Cardiac muscle cell (in vitro differentiated cells and primary cell): Measurements from ENCODE around the gene MTFR1L. TPM values are rescaled to one million over a fixed set of nuclear protein-coding genes. Genes with fewer than 3 reads are reported as not detected.

Experiments
- DNase-seq, 2 donors: peaks; one replicate each; pipeline versions ENCODE4 v3.0.0 to v3.0.0-alpha.2; 2010 to 2017; ENCODE audit warnings: low read depth in 1 of 2, low spot score in 1 of 2
- H3K27ac ChIP-seq: fragments of 200-600 bp; sonication (generic); 2 replicates; pipeline ENCODE4 v1.5.1; 2016
- H3K27me3 ChIP-seq: fragments of 200-600 bp; sonication (generic); 2 replicates; pipeline ENCODE4 v1.6.0; 2016; ENCODE audit warnings: control low read depth
- H3K36me3 ChIP-seq: fragments of 200-600 bp; sonication (generic); 2 replicates; pipeline ENCODE4 v1.5.1; 2016; ENCODE audit warnings: control low read depth
- H3K4me1 ChIP-seq: fragments of 200-600 bp; sonication (generic); 2 replicates; pipeline ENCODE4 v1.8.1; 2017; ENCODE audit warnings: low read depth, mild to moderate bottlenecking, mixed run types
- H3K4me3 ChIP-seq: fragments of 200-600 bp; sonication (generic); 2 replicates; pipeline ENCODE4 v1.5.1; 2016; ENCODE audit warnings: mild to moderate bottlenecking
- H3K9me3 ChIP-seq: fragments of 200-600 bp; sonication (generic); 2 replicates; pipeline ENCODE4 v1.5.1; 2017; ENCODE audit warnings: low read depth, mild to moderate bottlenecking, control low read depth
- polyA plus RNA-seq: library from polyadenylated mRNA; unstranded; fragments of >200 nt; fragmentation: Nextera tagmentation; extraction: Ambion mirVana; gene quantifications from 2 replicates; pipeline ENCODE4 v1.2.1, GENCODE V29; 2016
- total RNA-seq: library from RNA; depleted of rRNA; stranded (reverse); fragments of >200 nt; gene quantifications from 2 replicates; pipeline ENCODE4 v1.2.3, GENCODE V29; 2016
- TF ChIP-seq, protein P1 (sequence below): IDR thresholded peaks from 2 replicates; pipeline ENCODE4 v1.5.1; 2012; ENCODE audit warnings: low read depth, mild to moderate bottlenecking, low read length

MTFR1L gene
- total and polyA plus RNA-seq, 2 experiments from 2014 or later = 158 to 266 TPM

DNA sequence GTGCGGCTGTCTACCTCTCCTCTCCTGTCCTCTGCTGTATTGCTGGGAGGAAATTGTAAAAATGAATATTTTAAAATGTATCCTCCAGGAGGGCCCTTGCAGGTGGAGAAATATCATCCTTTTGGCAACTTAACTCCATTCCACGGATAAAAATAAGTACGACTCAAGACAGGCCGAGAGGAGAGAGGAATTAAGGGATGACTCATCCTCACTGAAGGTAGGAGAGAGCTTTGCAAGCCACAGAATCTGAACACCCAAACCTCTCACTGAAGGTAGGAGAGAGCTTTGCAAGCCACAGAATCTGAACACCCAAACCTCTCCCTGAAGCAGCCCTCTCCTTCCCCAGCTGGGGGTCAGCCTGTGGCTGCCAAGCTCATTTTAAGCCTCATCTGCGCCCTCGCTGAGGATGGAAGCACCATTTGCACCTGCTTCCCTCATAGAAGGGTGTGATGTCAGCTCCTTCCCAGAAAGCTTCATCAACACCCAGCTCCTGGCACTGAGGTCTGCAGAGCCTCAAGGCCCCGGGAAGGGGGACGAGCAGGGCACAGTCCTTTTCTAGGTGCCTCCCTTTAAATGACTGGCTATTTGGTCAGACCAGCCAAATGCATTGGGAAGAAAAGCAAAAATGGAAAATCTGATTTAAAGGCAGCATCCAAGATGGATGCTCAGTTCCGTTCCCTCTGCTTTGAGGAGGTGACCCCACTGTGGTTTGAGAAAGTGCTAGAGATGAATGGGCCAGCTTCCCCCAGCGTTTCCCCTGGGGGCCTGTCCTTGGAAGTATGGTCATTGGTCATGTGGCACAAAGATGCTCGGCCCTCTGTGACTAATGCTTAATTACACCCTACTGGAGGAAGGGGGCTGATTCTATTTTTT is 32.6 kb upstream of the MTFR1L start:
- no peaks in the 10 kb centered on the region for H3K27me3 ChIP-seq
- peak overlapping the region; percentile 4 for H3K27ac ChIP-seq
- H3K4me3 ChIP-seq = no peak overlapping the region
- TF ChIP-seq, protein P1, sequence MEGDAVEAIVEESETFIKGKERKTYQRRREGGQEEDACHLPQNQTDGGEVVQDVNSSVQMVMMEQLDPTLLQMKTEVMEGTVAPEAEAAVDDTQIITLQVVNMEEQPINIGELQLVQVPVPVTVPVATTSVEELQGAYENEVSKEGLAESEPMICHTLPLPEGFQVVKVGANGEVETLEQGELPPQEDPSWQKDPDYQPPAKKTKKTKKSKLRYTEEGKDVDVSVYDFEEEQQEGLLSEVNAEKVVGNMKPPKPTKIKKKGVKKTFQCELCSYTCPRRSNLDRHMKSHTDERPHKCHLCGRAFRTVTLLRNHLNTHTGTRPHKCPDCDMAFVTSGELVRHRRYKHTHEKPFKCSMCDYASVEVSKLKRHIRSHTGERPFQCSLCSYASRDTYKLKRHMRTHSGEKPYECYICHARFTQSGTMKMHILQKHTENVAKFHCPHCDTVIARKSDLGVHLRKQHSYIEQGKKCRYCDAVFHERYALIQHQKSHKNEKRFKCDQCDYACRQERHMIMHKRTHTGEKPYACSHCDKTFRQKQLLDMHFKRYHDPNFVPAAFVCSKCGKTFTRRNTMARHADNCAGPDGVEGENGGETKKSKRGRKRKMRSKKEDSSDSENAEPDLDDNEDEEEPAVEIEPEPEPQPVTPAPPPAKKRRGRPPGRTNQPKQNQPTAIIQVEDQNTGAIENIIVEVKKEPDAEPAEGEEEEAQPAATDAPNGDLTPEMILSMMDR = no peak
- H3K9me3 ChIP-seq = no peaks in the 10 kb centered on the region
- peaks cover 46% of the 10 kb centered on the region for H3K4me1 ChIP-seq
- no peaks in the 10 kb centered on the region for H3K36me3 ChIP-seq
- no peak for DNase-seq

DNA sequence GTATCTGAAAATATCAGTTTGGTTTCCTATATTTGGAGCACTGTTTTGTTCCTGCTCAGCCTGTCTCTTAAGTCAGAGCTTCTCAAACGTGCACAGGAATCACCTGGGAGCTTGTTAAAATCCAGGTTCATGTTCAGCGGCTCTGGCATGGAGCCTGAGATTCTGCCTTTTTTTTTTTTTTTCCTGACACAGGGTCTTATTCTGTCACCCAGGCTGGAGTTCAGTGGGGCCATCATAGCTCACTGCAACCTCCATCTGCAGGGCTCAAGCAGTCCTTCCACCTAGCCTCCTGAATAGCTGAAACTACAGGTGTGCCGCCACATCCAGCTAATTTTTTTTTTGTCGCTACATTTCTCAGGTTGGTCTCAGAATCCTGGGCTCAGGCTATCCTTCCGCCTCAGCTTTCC is 32.0 kb upstream of the MTFR1L start:
- DNase-seq = no peak

DNA sequence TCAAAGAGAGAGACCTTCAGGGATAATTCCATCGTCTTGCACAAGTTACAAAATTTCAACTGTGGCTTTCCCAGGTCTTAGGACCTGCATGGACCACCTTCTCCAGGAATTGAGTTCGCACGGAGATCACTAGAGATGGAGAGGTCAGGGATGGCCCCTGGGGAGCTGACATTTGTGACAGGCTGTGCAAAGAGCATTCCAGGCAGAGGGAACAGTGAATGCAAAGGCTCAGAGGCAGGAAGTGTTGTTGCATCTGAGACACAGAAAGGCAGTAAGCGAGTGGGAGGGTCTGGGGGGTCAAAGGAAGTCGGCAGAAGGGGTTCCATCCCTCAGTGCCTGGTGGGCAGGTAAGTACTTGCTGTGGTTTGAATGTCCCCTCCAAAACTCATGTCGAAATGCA is 29.3 kb upstream of the MTFR1L start:
- H3K36me3 ChIP-seq = no peaks in the 10 kb centered on the region
- no peak for DNase-seq
- no peaks in the 10 kb centered on the region for H3K27me3 ChIP-seq
- TF ChIP-seq, protein P1 = no peak
- H3K4me3 ChIP-seq = no peak overlapping the region
- peaks cover 24% of the 10 kb centered on the region for H3K4me1 ChIP-seq
- H3K27ac ChIP-seq = no peak overlapping the region
- H3K9me3 ChIP-seq = no peaks in the 10 kb centered on the region

More for the DNA sequence above, 32.0 kb upstream of the MTFR1L start:
- Histone ChIP-seq H3K4me1 (peaks cover 45% of the 10 kb centered on the region), H3K9me3 (no peaks in the 10 kb centered on the region), H3K27ac (no peak overlapping the region), H3K27me3 (no peaks in the 10 kb centered on the region), H3K4me3 (no peak overlapping the region), H3K36me3 (no peaks in the 10 kb centered on the region)
- TF ChIP-seq, protein P1 = no peak

DNA sequence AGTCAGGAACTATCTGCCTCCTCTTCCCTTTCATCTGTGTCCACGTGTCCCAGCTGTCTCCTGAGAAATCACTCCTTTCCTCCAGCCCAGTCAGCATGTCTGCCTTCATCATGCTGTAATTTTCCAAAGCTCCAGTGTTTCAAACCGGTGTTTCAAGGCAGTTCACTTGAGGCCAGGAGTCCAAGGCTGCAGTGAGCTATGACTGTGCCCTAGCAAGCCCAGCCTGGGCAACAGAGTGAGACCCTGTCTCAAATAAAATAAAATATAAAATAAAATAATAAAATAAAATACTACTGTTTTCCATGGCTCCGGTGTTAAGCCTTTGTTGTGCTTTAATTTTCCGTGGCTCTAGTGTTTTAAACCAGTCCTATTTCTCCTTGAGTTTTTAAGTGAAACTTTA is 27.6 kb upstream of the MTFR1L start:
- DNase-seq = no peak
- Histone ChIP-seq H3K4me1 (peaks cover 16% of the 10 kb centered on the region), H3K9me3 (no peaks in the 10 kb centered on the region), H3K27me3 (no peaks in the 10 kb centered on the region), H3K27ac (no peak overlapping the region), H3K4me3 (no peak overlapping the region), H3K36me3 (no peaks in the 10 kb centered on the region)
- TF ChIP-seq, protein P1 = no peak

DNA sequence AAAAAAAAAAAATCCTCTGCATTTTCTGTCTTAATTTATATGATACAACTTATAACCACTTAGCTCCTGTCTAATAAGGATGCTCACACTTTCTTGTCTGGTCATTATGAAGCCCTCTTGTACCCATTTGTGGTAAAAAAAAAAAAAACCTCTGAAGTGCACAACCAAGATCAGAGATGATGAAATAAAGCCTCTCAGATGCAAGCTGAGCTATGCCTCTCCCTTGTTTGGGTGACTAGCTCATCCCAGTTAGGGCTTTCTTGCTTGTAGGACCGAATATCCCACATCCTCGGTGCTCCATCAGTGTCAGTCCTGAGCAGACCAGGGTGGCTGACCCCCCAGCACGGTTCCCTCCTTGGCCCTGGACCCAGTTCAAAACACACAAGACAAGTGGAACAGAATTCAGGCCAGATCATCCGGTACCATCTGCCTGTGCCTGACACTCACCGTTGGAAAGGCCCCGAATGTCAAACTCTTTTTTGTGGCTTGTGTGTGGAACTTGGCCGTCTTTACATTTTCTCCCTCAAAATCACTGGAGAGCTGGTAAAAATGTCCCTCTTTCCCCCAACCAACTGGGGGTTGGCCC is 26.1 kb upstream of the MTFR1L start:
- Histone ChIP-seq H3K27ac (no peak overlapping the region), H3K36me3 (no peaks in the 10 kb centered on the region), H3K9me3 (no peaks in the 10 kb centered on the region), H3K4me3 (no peak overlapping the region), H3K27me3 (no peaks in the 10 kb centered on the region), H3K4me1 (peaks cover 22% of the 10 kb centered on the region)
- TF ChIP-seq, protein P1 = no peak
- no peak for DNase-seq
